Neural progenitor cell (in vitro differentiated cells): Measurements from ENCODE around the gene LRRC56. TPM values are rescaled to one million over a fixed set of nuclear protein-coding genes. Genes with fewer than 3 reads are reported as not detected.

Experiments
- DNase-seq: peaks from one replicate; pipeline ENCODE4 v3.0.0-alpha.2; 2016; ENCODE audit warnings: low spot score
- H2AFZ ChIP-seq: fragments of 200-600 bp; sonication (generic); replicated peaks from 2 replicates; pipeline ENCODE4 v1.6.1; 2016; ENCODE audit warnings: antibody characterized with exemption
- H3F3A ChIP-seq: fragments of 200-600 bp; sonication (generic); 2 replicates; pipeline ENCODE4 v1.6.1; 2016; ENCODE audit warnings: antibody characterized with exemption, low read depth
- H3K27ac ChIP-seq: fragments of 200-600 bp; sonication (generic); 2 replicates; pipeline ENCODE4 v1.5.1; 2016; ENCODE audit warnings: mild to moderate bottlenecking
- H3K27me3 ChIP-seq: fragments of 200-600 bp; sonication (generic); 2 replicates; pipeline ENCODE4 v1.6.1; 2016; ENCODE audit warnings: mild to moderate bottlenecking, moderate library complexity
- H3K36me3 ChIP-seq: fragments of 200-600 bp; sonication (generic); 2 replicates; pipeline ENCODE4 v1.5.1; 2016
- H3K4me1 ChIP-seq: fragments of 200-600 bp; sonication (generic); 2 replicates; pipeline ENCODE4 v1.6.1; 2016; ENCODE audit warnings: mixed run types
- H3K4me2 ChIP-seq: fragments of 200-600 bp; sonication (generic); 2 replicates; pipeline ENCODE4 v1.6.1; 2016
- H3K4me3 ChIP-seq: fragments of 200-600 bp; sonication (generic); 2 replicates; pipeline ENCODE4 v1.5.1; 2016
- H3K79me2 ChIP-seq: fragments of 200-600 bp; sonication (generic); 2 replicates; pipeline ENCODE4 v1.6.1; 2016; ENCODE audit warnings: low read depth
- H3K9ac ChIP-seq: fragments of 200-600 bp; sonication (generic); 2 replicates; pipeline ENCODE4 v1.6.1; 2016
- H3K9me3 ChIP-seq: fragments of 200-600 bp; sonication (generic); 2 replicates; pipeline ENCODE4 v1.5.1; 2016; ENCODE audit warnings: low read depth
- H4K20me1 ChIP-seq: fragments of 200-600 bp; sonication (generic); 2 replicates; pipeline ENCODE4 v1.6.1; 2016; ENCODE audit warnings: low read depth
- H3K27ac Mint-ChIP-seq: 3 replicates; pipeline ENCODE4 v1.8.0; 2021; ENCODE audit warnings: mixed read lengths
- H3K27me3 Mint-ChIP-seq: 2 replicates; pipeline ENCODE4 v1.8.0; 2022; ENCODE audit warnings: low read depth, mild to moderate bottlenecking, inconsistent platforms, moderate library complexity, mixed read lengths; ENCODE audit not compliant: insufficient read depth
- H3K36me3 Mint-ChIP-seq: 3 replicates; pipeline ENCODE4 v1.8.0; 2021; ENCODE audit warnings: mixed read lengths
- H3K4me1 Mint-ChIP-seq: 3 replicates; pipeline ENCODE4 v1.8.0; 2021; ENCODE audit warnings: mixed read lengths
- H3K4me3 Mint-ChIP-seq: 3 replicates; pipeline ENCODE4 v1.8.0; 2021; ENCODE audit warnings: mild to moderate bottlenecking, moderate library complexity, mixed read lengths
- H3K9me3 Mint-ChIP-seq: 3 replicates; pipeline ENCODE4 v1.8.0; 2020; ENCODE audit warnings: mixed read lengths
- CTCF ChIP-seq: fragments of 200-600 bp; sonication (generic); IDR thresholded peaks from 2 replicates; pipeline ENCODE4 v1.5.1; 2017; ENCODE audit warnings: antibody characterized with exemption, mild to moderate bottlenecking
- EZH2 ChIP-seq: fragments of 200-600 bp; sonication (generic); IDR thresholded peaks from 2 replicates; pipeline ENCODE4 v1.6.1; 2017; ENCODE audit warnings: antibody characterized with exemption, mild to moderate bottlenecking, moderate library complexity
- EZH2phosphoT487 ChIP-seq: fragments of 200-600 bp; sonication (generic); IDR thresholded peaks from 2 replicates; pipeline ENCODE4 v1.6.1; 2017; ENCODE audit warnings: antibody characterized with exemption
- total RNA-seq: library from RNA; depleted of rRNA; stranded (reverse); fragments of >200 nt; gene quantifications from 2 replicates; pipeline ENCODE4 v1.2.3, GENCODE V29; 2015; ENCODE audit warnings: low replicate concordance

LRRC56 gene
- total RNA-seq, 1 donor from 2014 or later: 0.45 TPM

GRCh38 chr11:575996-576768 is 38.9 kb downstream of the LRRC56 start, which contains the start of gene PHRF1:
TSS of gene PHRF1 (plus strand) at chr11:576470. CDS start at chr11:581513, 5,043 bp downstream.
- peaks cover 6% of the 10 kb centered on the region for H3K27me3 Mint-ChIP-seq
- peaks cover 54% of the 10 kb centered on the region for H4K20me1 ChIP-seq
- no peaks in the 10 kb centered on the region for H3K36me3 ChIP-seq

GRCh38 chr11:576811-577610 is 39.7 kb downstream of the LRRC56 start:
- Histone ChIP-seq H3K79me2 (peaks cover 57% of the 10 kb centered on the region), H3K27ac (no peak overlapping the region)
- peaks cover 6% of the 10 kb centered on the region for H3K27me3 Mint-ChIP-seq

More at GRCh38 chr11:575996-576768, 38.9 kb downstream of the LRRC56 start, which contains the start of gene PHRF1:
- H3K27ac ChIP-seq: peak within 1 kb of the TSS; percentile 99
- peak; percentile 97 for DNase-seq
- H3K27me3 ChIP-seq: peaks cover 15% of the 10 kb centered on the region
- H3K36me3 Mint-ChIP-seq: peaks cover 5% of the 10 kb centered on the region
- peak within 1 kb of the TSS; percentile 96 for H3K4me3 Mint-ChIP-seq
- H3K27ac Mint-ChIP-seq: peak within 1 kb of the TSS; percentile 100
- peak within 1 kb of the TSS; percentile 100 for H2AFZ ChIP-seq
- peak within 1 kb of the TSS; percentile 100 for H3K4me2 ChIP-seq
- H3F3A ChIP-seq: peaks cover 38% of the 10 kb centered on the region
- no peaks in the 10 kb centered on the region for H3K9me3 ChIP-seq
- peaks cover 27% of the 10 kb centered on the region for H3K4me1 ChIP-seq
- H3K4me1 Mint-ChIP-seq: peaks cover 37% of the 10 kb centered on the region
- H3K9ac ChIP-seq: peak within 1 kb of the TSS; percentile 98
- TF ChIP-seq EZH2phosphoT487 (no peak), CTCF (no peak), EZH2 (no peak)
- H3K9me3 Mint-ChIP-seq: no peaks in the 10 kb centered on the region
- peak within 1 kb of the TSS; percentile 93 for H3K4me3 ChIP-seq
- peaks cover 49% of the 10 kb centered on the region for H3K79me2 ChIP-seq

GRCh38 chr11:577611-577894 is 40.2 kb downstream of the LRRC56 start:
- Histone ChIP-seq H4K20me1 (peaks cover 66% of the 10 kb centered on the region), H3K4me3 (peak overlapping the region; percentile 93), H3K27ac (no peak overlapping the region), H2AFZ (no peak overlapping the region), H3K4me1 (peaks cover 20% of the 10 kb centered on the region), H3K9me3 (no peaks in the 10 kb centered on the region), H3K79me2 (peaks cover 62% of the 10 kb centered on the region), H3K4me2 (peak overlapping the region; percentile 100), H3K27me3 (peaks cover 15% of the 10 kb centered on the region), H3K36me3 (no peaks in the 10 kb centered on the region), H3F3A (peaks cover 26% of the 10 kb centered on the region), H3K9ac (peak overlapping the region; percentile 98)
- no peak for TF ChIP-seq EZH2
- TF ChIP-seq CTCF: no peak
- TF ChIP-seq EZH2phosphoT487: no peak
- H3K4me3 Mint-ChIP-seq: peak overlapping the region; percentile 95
- H3K4me1 Mint-ChIP-seq: peaks cover 37% of the 10 kb centered on the region
- H3K36me3 Mint-ChIP-seq: peaks cover 10% of the 10 kb centered on the region
- H3K9me3 Mint-ChIP-seq: no peaks in the 10 kb centered on the region
- DNase-seq: no peak
- H3K27ac Mint-ChIP-seq: peak overlapping the region; percentile 96
- peaks cover 6% of the 10 kb centered on the region for H3K27me3 Mint-ChIP-seq

More at GRCh38 chr11:576811-577610, 39.7 kb downstream of the LRRC56 start:
- H3K4me3 ChIP-seq: peak overlapping the region; percentile 93
- H3K4me1 Mint-ChIP-seq: peaks cover 37% of the 10 kb centered on the region
- no peaks in the 10 kb centered on the region for H3K9me3 Mint-ChIP-seq
- H3K4me2 ChIP-seq: peak overlapping the region; percentile 100
- H3K27ac Mint-ChIP-seq: peak overlapping the region; percentile 96
- H3K4me3 Mint-ChIP-seq: peak overlapping the region; percentile 95
- DNase-seq: no peak
- peaks cover 9% of the 10 kb centered on the region for H3K36me3 Mint-ChIP-seq
- H3K4me1 ChIP-seq: peaks cover 20% of the 10 kb centered on the region
- H2AFZ ChIP-seq: no peak overlapping the region
- peaks cover 62% of the 10 kb centered on the region for H4K20me1 ChIP-seq
- no peaks in the 10 kb centered on the region for H3K36me3 ChIP-seq
- peaks cover 15% of the 10 kb centered on the region for H3K27me3 ChIP-seq
- no peaks in the 10 kb centered on the region for H3K9me3 ChIP-seq
- no peak for TF ChIP-seq EZH2phosphoT487
- TF ChIP-seq CTCF: no peak
- TF ChIP-seq EZH2: no peak
- H3F3A ChIP-seq: peaks cover 30% of the 10 kb centered on the region
- H3K9ac ChIP-seq: peak overlapping the region; percentile 98
